LoVo (cell line): Measurements from ENCODE around the gene TNFRSF1A.
"Not testable (repeated sequence)": the region's sequence is repeated elsewhere in the genome, so short reads cannot be mapped to it uniquely, and the experiment has no call there.

ENCODE experiments used
- DNase-seq: peaks from one replicate; pipeline ENCODE4 v3.0.0-alpha.2; 2016; ENCODE audit warnings: low spot score

TNFRSF1A gene

DNA sequence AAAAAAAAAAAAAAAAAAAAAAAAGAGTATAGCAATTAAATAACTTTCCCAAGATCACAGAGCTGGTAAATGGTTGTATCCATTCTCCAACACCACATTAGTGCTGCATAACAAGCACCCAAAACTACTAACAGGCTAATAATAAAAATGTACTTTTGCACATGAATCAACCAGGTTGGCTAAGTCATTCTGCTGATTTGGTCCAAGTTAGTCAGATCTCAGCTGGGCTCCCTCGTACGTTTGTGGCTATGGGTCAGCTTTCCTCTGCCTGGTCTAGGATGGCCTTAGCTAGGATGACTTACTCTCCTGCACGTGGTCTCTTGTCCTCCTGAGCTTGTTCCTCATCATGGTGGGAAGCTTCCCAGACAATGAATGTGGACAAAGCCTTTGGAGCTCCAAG, 39.3 kb downstream of the TNFRSF1A start:
- DNase-seq = no peak

- DNase-seq = no peak
Measured at GRCh38 chr12:6301721-6302120, 40.2 kb downstream of the TNFRSF1A start.

- DNase-seq = no peak
Measured at GRCh38 chr12:6297170-6297569, 44.7 kb downstream of the TNFRSF1A start.

DNA sequence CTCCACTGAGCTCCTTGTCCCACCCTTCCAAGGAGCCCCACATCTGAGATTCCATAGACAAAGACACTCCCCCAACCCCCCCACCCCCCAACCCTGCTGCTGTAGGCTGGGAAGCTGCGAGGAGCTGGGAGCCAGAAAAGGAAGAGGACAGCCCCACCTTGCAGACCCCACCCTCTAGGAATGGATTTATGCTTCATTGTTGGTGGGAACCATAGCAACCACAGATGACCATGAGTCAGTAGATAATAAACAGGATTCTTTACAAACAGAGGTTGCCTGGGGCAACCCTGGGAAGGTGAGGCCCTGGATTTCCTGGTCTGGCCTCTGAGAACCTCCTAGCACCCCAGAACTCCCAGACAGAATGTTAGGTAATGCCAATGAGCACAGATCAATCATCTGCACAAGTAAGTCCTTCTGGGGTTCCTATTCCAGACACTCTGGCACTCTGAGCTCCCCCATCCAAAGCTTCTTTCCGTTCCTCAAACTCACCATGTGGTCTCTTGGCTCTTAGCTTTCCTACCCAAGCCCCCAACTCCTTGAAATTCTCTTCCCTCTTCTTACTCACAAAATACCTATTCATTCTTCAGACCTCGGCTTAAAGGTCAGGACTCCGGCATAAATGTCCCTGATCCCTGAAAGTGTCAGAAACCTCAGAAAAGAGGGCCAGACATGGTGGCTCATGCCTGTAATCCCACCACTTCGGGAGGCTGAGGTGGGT, 46.6 kb downstream of the TNFRSF1A start:
- DNase-seq = peak; percentile 99

DNA sequence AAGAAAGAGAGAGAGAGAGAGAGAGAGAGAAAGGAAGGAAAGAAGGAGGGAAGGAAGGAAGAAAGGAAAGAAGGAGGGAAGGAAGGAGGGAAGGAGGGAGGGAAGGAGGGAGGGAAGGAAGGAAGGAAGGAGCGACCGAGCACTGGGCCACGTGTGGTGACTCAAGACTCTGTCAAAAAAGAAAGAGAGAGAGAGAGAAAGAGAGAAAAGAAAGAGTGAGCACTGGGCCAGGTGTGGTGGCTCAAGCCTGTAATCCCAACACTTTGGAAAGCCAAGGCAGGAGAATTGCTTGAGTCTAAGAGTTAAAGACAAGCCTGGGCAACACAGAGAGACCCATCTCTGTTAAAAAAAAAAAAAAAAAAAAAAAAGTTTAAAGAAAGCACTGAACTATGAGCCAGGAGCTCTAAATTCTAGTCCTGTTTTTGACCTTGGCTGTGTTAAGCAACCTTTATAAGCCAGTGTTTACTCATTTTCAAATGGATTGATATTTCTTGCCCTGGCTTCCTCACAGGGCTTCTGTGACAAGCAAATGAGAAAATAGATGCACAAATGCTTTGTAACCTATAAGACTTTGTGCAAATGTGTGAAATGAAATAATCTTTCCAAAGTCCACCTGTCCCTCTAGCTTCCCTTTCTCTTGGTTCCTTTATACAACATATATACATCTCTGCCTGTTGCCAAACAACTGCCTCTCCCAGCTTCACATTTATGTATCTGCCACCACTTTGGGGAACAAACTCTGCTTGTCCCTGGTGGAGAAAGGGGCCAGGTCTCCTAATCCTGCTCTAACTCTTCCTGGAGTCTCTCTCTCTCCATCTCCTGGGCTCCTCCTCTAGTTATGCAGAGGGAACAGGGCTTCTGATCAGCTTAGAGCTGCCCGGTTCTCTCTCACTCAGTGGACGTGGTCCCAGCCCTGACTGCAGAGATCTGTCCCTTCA, 47.5 kb downstream of the TNFRSF1A start:
- DNase-seq = peak; percentile 71

DNA sequence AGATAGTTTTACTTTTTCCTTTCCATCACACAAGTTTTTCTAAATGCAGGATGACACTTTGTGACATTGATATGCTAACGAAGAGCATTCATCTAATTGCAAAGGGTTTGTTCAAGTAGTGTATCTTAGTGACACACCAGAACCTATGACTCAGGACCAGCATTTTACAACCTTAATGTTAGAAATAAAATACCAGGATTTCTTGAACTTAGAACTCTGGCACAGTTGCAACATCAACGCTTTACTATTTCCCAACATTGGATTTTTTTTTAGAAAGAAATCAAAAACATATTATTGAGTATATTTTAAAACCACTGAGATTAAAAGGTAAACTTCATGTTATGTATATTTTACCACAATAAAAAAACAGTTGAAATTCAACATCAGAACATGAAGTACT, 49.3 kb downstream of the TNFRSF1A start:
- DNase-seq = peak; percentile 83

DNA sequence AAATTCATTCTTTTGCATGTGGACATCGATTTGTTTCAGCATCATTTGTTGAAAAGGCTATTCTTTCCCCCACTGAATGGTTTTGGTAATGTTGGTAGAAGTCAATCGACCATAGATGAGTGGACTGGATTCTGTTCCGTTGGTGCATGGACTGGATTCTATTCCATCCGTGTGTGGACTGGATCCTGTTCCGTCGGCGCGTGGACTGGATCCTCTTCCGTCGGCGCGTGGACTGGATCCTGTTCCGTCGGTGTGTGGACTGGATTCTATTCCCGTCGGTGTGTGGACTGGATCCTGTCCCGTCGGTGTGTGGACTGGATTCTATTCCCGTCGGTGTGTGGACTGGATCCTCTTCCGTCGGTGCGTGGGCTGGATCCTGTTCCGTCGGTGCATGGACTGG, 52.0 kb downstream of the TNFRSF1A start:
- DNase-seq = not testable (repeated sequence)

DNA sequence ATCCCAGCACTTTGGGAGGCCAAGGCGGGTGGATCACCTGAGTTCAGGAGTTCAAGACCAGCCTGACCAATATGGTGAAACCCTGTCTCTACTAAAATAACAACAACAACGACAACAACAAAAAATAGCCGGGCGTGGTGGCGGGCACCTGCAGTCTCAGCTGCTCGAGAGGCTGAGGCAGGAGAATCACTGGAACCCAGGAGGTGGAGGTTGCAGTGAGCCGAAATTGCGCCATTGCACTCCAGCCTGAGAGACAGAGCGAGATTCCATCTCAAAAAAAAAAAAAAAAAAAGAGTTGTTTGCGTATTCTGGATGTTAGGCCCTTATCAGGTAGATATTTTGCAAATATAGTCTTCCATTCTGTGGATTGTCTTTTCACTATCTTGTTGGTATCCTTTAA, 52.8 kb downstream of the TNFRSF1A start:
- not testable (repeated sequence) for DNase-seq

DNA sequence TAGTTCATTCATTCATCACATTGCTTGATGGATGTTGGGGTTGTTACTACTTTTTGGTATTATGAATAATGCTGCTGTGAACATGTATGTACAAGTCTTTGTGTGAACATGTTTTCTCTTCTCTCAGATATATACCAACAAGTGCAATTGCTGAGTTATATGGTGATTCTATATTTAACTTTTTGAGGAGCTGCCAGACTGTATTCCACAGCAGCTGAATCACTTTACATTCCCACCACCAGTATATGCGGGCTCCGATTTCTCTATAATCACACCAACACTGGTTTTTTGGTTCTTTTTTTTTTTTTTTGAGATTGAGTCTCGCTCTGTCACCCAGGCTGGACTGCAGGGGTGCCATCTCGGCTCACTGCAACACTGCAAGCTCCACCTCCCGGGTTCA, 53.6 kb downstream of the TNFRSF1A start:
- no peak for DNase-seq

GRCh38 chr12:6285532-6286306, 56.2 kb downstream of the TNFRSF1A start:
- DNase-seq = no peak

- peak; percentile 91 for DNase-seq
Measured at GRCh38 chr12:6285063-6285477, 56.8 kb downstream of the TNFRSF1A start.

- DNase-seq = no peak
Measured at GRCh38 chr12:6284273-6284672, 57.6 kb downstream of the TNFRSF1A start.

GRCh38 chr12:6282453-6282840, 59.4 kb downstream of the TNFRSF1A start:
- no peak for DNase-seq

DNA sequence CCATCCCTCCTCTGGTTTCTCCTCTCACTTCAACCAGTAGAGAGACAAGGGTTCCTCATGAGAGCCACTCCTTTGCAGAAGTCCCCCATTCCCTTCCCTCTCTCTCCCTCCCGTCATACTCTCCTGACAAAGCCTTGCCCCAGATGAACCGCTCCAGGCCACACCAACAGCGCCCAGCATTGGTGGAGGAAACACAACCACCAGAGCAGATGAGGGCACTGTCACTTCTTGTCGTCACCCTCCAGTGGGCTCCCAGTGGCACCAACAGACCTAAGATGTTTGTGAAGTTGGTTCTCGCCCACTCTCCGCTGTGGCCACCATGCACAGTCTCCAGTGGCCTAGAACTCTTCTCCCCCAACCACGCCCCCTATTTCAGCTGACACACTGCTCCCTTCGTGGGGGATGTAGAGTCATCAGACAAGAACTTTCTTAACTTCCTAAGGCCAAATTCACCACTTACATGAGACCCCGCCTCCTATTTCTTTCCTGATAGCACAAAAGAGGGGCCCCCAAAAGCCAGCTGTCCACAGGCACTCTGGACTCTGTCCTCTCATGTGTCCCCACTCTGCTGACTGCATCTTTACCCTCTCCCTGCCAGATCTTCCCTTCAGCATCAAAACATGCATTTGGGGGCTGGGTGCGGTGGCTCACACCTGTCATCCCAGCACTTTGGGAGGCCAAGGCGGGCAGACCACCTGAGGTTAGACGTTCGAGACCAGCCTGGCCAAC, 60.6 kb downstream of the TNFRSF1A start:
- no peak for DNase-seq

DNA sequence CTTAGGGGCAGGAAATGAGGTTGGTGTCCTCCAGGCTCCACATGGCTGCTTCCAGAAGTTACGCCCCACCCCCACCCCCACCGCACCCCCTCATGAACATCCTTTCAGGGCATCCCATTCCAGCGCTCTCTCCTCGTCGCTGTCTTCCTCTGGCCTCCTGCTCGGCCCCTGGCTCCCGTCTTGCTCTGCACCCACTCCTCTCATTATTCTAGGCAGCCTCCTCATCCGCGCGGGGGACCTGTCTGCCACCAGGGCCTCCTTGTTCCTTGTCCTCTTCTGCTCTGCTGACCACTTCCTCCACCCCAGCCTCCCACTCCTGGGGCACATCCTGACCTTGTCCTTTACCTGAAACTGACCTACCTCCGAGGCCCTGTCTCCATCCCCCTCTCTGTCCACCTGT, 61.2 kb downstream of the TNFRSF1A start:
- DNase-seq = no peak

- peak; percentile 97 for DNase-seq
Measured at GRCh38 chr12:6280053-6280469, 61.8 kb downstream of the TNFRSF1A start.

DNA sequence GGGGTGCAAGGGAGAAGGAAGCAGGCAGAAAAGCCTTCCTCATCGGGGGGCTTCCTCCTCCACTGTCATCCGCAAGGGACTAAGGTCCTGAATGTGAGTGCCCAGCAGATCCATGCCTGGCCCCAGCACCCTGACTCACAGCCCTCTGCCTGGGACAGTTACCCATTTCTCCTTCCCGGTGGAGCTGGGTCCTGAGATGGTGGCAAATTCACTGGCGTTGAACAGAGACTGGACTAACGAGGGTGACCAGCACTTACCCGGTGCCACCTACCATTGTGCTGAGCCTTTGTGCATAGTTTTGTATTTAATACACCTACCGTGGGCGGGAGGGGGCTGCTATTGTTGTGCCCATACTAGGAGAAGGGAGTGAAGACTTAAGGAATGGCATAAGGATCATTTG, 62.2 kb downstream of the TNFRSF1A start:
- peak; percentile 41 for DNase-seq

- DNase-seq = no peak
Measured at GRCh38 chr12:6279256-6279628, 62.6 kb downstream of the TNFRSF1A start.
